GM21619 (cell line): ENCODE data around the gene PFAS.
"Not testable (repeated sequence)": the region's sequence is repeated elsewhere in the genome, so short reads cannot be mapped to it uniquely, and the experiment has no call there.

Experiments
- ATAC-seq: cut with Tn5 transposase; IDR thresholded peaks from one replicate; pipeline ENCODE4 v1.9.1; 2021; ENCODE audit not compliant: unreplicated experiment

Gene PFAS

DNA sequence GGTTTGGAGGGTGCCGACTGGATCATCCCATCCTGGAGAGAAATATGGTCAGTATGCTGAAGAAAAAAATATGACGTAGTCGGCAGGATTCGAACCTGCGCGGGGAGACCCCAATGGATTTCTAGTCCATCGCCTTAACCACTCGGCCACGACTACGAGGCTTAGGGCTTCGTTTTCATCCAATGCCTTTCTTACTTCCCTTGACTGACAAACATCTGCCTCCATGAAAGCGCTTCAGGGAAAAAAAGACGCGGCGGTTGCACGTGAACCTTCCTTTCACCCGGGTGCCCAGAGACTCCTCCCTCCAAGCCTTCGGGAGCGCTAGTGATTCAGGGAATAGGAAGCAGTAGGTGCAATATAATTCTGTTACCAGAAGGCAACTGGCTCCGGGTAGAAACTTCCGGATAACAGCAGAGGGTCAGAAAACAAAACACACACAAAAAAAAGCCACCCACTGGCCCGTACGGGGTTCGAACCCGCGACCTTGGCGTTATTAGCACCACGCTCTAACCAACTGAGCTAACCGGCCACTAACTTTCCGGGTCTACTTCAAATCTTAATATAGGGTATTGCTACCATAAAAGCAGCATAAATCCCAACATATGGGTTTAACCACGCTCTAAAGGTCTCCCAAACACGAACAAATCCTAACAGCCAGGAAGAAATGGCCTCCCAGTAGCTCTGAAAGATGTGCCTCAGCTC lies 22.4 kb upstream of the PFAS start:
- ATAC-seq: no peak

GRCh38 chr17:8227238-8227581 lies 21.9 kb upstream of the PFAS start:
- no peak for ATAC-seq

- no peak for ATAC-seq
Observed at GRCh38 chr17:8231701-8232100, 17.4 kb upstream of the PFAS start.

DNA sequence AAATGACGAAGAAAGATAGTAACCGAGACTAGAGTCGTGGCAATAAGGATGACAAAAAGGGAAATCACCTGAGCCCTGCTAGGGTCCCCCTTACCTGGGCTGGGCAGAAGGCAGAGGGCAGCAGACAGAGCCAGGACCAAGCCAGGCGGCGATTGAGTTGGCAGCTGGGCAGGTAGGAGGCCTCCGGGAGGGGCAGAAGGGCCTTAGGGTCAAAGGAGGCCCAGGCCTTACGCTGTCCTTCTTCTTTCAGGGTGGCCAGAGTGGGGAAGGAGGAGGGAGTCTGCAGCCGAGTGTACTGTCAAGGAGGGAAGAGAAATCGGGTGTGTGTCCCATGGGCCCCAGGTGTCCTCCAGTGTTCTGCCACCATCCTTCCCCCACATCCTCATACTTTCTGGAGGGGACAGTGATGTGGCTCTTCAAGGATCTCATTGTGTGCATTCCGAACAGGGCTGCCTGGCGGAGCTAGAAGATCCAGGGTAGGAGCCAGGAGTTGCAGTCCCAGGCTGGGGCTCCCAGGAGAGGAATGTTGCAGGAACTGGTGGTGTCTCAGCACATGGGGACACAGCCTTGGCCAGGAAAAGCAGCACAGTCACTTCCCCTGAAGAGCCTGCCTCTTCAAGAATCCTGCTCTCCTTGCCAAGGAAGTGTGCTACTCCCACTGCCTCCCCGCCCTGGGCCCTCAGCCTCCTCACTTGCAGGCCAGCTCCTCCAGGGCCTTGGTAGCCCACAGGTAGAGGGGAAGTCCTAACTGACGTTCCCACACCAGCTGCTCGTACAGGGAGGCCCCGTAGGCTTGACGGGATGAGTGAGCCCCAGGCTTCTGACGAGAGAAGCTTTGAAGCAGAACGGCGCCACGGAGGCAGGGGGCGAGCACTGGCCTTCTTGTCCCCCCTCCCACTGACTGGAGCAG lies 14.5 kb upstream of the PFAS start:
- no peak for ATAC-seq

- ATAC-seq: no peak
Observed at GRCh38 chr17:8235676-8236075, 13.4 kb upstream of the PFAS start.

DNA sequence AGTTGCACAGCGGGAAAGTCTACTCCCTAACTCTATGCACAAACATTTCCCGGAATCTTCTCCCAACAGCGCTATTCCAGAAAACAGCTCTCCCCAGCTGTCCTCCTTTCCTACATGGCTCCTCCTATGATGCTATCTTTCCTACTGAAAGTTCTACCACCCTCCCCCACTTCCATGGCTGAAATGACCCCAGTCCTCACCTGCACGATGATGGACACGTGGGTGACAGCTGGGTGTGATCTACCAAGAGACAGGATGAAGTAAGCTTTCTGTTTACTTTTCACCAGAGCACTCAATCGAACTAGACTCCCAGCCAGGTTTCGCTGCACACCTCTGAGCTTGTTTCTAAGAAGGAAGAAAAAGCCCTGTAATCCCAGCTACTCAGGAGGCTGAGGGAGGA lies 11.9 kb upstream of the PFAS start:
- no peak for ATAC-seq

DNA sequence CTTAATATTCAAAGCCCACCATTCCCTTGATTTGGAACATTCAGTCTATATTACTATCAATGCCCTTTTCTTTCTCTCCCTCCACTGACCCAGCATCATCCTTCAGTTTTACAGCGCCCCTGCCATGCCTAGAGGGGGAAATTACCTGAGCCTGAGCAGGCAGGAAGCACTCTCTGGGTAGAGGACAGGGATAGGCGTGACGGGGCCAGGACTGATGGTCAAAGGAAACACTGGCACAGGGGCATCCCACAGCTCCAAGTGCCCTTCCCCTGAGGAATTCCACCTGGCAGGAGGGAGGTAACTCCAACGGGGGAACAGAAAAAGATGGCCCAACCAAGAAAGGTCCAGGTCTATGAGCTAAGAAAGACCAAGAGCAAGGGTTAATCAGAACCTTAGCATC lies 11.2 kb upstream of the PFAS start:
- ATAC-seq: no peak

DNA sequence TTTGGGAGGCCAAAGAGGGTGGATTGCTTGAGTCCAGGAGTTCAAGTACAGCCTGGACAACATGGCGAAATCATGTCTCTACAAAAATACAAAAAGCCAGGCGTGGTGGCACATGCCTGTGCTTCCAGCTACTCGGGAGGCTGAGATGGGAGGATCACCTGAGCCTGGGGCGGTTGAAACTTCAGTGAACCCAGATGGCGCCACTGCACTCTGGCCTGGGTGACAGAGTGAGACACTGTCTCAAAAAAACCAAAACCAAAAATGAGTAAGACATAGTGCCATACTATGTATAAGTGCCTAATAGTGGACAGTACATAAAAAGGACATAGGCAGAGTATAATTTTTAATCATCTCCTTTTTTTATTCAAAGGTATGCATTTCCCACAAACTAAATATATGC lies 5.3 kb upstream of the PFAS start:
- no peak for ATAC-seq

DNA sequence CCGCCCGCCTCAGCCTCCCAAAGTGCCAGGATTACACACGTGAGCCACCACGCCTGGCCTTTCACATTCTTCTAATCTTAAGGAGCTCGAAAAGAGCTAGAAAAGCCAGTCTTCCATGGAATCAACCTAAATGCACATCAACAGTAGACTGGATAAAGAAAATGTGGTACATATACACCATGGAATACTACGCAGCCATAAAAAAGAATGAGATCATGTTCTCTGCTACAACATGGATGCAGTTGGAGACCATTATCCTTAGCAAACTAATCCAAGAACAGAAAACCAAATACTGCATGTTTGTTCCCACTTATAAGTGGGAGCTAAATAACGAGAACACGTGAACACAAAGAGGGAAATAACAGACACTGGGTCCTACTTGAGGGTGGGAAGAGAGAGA lies 4.3 kb upstream of the PFAS start:
- ATAC-seq: no peak

- no peak for ATAC-seq
Observed at GRCh38 chr17:8249621-8250500, 772 bp downstream of the PFAS start.

DNA sequence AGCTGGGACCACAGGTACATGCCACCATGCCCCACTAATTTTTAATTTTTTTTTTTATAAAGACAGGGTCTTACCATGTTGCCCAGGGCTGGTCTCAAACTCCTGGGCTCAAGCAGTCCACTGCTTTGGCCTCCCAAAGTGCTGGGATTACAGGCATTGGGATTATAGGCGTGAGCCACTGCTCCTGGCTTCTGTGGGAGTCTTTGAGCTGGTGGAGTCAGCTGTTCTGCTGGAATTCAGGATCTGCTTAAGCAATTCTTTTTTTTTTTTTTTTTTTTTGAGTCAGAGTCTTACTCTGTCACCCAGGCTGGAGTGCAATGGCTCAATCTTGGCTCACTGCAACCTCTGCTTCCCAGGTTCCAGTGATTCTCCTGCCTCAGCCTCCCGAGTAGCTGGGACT lies 2.3 kb downstream of the PFAS start:
- ATAC-seq: not testable (repeated sequence)

- ATAC-seq: no peak
Observed at GRCh38 chr17:8253801-8254200, 4.7 kb downstream of the PFAS start.

DNA sequence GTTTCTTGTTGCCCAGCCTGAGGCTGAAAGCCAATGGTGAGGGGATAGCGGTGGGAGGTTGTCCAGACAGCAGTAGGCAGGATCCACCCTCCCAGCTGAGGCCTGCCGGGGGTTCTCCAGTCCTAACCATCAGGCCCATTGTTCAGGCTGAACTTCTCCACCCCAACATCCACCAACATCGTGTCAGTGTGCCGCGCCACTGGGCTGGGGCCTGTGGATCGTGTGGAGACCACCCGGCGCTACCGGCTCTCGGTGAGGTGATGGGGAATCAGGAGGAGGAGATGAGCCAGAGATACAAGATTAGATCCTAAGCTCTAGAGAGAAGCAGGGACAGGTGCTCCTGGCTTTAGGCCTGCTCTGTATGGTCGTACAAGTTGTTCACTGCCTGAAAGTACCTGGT lies 5.8 kb downstream of the PFAS start:
- ATAC-seq: no peak

DNA sequence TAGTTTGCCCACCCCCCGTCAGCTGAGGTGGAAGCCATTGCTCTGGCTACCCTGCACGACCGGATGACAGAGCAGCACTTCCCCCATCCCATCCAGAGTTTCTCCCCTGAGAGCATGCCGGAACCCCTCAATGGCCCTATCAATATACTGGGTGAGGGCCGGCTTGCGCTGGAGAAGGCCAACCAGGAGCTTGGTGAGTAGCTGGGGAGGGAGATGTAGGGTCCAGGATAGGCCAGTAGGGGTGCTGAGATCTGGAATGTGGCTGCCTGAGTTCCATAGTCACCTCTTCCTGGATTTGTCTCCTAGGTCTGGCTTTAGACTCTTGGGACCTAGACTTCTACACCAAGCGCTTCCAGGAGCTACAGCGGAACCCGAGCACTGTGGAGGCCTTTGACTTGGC lies 6.4 kb downstream of the PFAS start:
- ATAC-seq: no peak

DNA sequence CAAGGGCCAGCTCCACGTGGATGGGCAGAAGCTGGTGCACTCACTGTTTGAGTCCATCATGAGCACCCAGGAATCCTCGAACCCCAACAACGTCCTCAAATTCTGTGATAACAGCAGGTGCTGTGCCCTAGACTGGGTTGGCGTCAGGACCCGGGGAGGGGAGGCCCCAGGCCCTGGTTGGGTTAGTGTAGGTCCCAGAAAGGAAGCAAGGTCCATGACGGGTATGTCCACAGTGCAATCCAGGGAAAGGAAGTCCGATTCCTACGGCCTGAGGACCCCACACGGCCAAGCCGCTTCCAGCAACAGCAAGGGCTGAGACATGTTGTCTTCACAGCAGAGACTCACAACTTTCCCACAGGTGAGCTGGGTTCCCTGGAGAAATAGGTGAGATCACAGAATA lies 7.2 kb downstream of the PFAS start:
- no peak for ATAC-seq

DNA sequence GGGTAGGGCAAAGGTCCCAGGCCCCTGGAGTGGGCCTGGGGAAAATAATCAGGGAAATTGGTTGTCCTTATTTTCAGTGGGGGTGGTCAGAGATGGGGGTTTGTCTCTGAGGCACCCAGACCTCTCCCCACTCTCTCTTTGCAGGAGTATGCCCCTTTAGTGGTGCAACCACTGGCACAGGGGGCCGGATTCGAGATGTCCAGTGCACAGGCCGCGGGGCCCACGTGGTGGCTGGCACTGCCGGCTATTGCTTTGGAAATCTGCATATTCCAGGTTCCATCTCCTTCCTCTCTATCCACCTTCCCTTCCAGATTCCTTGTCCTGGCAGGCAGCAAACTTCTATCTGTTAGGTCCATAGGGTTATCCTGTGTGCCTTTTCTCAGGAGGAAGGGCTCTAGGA lies 7.6 kb downstream of the PFAS start:
- no peak for ATAC-seq

DNA sequence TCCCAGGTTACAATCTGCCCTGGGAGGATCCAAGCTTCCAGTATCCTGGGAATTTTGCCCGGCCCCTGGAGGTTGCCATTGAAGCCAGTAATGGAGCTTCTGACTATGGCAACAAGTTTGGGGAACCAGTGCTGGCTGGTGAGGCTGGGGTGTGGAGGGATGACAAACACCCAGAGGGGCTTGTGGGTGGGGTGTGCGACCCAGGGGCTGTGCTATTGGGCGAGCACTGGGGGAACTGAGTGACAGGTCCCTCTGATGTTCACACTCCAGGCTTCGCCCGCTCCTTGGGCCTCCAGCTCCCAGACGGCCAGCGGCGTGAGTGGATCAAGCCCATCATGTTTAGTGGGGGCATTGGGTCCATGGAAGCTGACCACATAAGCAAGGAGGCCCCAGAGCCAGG lies 8.7 kb downstream of the PFAS start:
- no peak for ATAC-seq

DNA sequence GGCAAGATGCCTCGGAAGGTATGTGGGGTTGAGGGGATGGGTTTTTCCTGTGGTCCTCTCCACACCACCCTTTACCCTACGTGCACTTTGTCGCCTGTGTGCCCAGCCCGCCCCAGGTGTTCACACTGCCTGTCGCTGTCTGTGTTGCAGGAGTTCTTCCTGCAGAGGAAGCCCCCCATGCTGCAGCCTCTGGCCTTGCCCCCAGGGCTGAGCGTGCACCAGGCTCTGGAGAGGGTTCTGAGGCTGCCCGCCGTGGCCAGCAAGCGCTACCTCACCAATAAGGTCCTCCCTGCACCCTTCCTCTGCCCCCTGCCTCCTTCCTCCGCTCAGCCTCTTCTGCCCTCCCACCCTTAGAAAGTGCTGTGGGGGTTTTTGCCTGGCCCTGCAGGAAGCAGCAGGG lies 15.2 kb downstream of the PFAS start:
- ATAC-seq: no peak

DNA sequence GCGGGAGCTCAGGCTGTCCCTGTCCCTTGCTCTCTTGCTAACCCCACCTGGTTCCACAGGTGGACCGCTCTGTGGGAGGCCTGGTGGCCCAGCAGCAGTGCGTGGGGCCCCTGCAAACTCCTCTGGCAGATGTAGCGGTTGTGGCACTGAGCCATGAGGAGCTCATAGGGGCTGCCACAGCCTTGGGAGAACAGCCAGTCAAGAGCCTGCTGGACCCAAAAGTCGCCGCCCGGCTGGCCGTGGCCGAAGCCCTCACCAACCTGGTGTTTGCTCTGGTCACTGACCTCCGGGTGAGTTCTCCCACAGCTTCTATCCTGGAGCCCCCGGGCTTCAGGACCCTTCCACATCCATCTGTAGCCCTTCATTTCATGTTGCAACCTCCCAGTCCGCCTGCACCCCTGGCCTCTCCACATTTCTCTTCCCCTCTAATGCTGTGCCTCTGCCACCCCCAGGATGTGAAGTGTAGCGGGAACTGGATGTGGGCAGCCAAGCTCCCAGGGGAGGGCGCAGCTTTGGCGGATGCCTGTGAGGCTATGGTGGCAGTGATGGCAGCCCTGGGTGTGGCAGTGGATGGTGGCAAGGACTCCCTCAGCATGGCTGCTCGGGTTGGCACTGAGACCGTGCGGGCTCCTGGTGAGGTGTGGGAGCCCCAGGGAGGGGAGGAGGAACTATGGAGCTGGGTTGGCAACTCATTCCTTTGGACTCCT lies 15.9 kb downstream of the PFAS start:
- no peak for ATAC-seq

DNA sequence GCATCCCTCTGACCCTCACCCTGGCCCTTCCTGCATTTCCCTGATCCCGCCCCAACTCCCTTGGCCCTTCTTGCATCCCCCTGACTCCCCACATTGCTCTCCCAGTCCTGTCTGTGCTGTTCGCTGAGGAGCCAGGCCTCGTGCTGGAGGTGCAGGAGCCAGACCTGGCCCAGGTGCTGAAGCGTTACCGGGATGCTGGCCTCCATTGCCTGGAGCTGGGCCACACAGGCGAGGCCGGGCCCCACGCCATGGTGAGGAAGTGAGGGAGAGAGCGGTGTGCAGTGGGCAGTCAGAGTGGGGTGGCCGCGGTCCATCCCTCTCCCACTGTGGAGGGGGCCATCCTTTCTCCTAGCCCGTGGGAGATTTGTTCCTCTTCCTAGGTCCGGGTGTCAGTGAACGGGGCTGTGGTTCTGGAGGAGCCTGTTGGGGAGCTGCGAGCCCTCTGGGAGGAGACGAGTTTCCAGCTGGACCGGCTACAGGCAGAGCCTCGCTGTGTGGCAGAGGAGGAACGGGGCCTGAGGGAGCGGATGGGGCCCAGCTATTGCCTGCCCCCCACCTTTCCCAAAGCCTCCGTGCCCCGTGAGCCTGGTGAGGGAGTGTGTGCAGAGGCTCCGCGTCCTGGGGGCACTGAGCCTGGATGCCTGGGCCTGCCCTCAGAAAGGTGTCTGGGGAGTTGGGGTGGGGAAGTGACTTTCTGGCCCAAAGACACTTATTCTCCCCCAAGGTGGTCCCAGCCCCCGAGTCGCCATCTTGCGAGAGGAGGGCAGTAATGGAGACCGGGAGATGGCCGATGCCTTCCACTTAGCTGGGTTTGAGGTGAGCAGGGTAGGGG lies 17.8 kb downstream of the PFAS start:
- no peak for ATAC-seq
